Tongue (tissue), 2 donors: ENCODE results near the gene RCC2. TPM values are rescaled to one million over a fixed set of nuclear protein-coding genes. Genes with fewer than 3 reads are reported as not detected.
"Not testable (repeated sequence)": the region's sequence is repeated elsewhere in the genome, so short reads cannot be mapped to it uniquely, and the experiment has no call there.

ENCODE experiments used
- DNase-seq: peaks from one replicate; pipeline ENCODE4 v3.0.0-alpha.2; 2015
- total RNA-seq: library from RNA; depleted of rRNA; stranded (reverse); fragments of >200 nt; gene quantifications from one replicate; pipeline ENCODE4 v1.2.3, GENCODE V29; 2014

The RCC2 gene
- total RNA-seq, 1 donor from 2014 or later: 42.5 TPM

DNA sequence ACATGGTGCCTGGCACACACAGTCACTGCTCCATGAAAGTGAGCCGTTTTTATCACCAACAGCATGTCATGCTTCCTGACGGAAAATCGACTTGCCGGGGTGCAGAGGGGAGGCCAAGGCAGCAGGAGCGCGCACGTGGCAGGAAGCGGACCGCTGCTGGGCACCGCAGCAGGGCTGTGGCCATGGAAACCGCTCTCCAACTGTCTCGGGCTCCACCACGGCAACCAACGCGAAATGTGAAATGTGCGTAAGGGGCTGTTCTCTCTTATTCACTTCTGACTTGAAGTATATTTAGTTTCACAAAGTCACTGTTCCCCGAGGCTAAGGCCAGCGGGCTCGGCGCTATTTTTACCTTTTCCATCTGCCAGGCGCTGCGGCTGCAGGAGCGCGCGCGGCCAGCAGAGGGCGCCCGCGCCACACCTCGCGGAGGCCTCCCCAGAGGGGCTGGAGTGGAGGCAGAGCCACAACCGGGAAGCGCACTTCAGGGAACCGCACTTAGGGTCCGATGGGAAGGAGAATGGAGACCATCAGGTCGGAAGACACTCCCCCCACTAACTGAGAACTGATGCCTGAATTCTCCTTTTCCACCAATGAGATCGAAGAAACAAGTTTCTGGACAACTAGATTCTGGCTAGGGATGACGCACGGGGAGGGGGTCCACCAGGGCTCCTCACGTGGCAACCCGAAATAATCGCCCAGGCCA is 19.7 kb downstream of the RCC2 start:
- DNase-seq: peak; percentile 75

DNA sequence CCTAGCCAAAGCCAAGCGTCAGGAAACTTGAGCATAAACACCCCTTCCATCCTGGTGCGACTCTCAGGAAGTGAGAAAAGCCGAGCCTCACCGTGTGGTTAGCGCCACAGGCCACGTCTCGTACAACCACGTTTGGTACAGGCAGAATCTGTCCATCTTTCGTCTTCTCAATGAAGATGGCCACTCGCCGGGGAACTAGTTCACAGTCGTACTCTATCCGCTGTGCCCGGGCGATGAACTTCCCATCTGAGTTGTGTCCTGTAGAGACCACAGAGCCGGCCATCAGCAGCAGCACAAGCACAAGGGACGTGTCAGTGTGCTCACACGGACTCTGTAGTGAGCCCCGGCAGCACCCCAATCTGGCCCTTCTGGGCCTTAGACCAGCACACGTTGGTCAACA is 23.1 kb downstream of the RCC2 start:
- no peak for DNase-seq

DNA sequence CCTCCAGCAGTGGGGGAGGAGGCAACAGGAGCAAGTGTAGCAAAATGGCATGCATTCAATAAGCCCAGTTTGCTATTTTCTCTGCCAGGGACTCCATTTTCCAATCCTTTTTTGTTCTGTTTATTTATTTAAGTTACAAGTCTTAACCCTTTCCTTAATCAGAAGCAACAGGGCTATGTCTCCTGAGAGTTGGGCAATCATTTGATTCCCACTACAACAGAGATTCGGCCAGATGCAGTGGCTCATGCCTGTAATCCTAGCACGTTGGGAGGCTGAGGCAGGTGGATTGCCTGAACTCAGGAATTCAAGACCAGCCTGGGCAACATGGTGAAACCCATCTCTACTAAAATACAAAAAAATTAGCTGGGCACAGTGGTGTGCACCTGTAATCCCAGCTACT is 25.5 kb downstream of the RCC2 start:
- DNase-seq: no peak

DNA sequence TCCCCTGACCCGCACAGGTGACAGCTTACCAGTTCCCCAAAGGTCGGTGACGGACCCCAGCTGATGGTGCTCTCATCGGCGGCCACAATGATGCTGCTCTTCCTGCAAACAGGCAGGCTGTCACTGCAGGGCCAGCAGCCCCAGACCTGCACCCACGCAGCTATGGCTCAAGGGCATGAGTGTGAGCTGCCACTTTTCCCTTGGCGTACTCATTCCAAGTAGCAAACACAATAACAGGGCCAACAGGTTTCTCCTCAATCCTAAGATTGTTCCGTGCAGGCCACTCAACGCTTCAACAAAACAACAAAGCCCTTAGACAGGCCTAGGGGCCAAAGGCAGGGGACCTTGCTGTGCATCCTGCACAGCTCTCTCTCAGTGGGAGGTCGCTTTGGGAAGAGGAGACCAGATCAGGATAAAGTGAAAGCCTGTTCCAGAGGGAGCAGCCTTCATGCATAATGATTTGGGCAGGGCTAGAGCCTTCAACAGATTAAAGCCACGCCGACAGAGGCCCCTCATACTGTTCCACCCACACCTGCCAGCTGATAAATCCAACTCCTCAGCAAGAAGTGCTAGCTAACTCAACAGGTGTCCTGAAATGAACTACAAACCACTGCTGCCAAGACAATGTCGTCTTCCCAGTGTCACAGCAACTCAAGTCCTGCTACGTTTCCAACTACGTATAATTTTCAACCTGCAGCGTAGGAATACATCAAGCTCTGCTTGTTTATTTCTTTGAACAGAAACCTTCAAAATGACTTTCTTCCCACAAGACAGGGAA is 27.2 kb downstream of the RCC2 start:
- peak; percentile 34 for DNase-seq

DNA sequence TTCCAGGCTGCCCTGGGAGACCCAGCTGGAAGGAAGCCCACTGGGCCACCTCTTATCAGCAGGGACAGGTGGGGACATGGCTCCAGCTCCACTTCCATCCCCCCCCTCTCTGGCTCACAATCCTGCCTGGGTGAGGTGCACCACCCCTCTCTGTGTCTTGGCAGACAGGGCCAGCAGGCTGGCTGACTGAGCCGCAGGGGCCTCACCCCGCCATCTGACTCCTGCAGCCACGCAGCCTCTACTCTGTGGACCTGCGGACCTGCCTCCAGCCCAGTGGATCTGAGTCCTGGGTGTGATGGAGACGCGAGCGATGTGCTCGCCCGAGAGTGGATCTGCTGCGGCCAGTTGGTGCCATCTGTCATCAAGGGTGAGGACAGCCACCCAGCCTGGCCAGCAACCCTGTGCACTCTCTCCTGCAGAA is 30.1 kb downstream of the RCC2 start:
- no peak for DNase-seq

DNA sequence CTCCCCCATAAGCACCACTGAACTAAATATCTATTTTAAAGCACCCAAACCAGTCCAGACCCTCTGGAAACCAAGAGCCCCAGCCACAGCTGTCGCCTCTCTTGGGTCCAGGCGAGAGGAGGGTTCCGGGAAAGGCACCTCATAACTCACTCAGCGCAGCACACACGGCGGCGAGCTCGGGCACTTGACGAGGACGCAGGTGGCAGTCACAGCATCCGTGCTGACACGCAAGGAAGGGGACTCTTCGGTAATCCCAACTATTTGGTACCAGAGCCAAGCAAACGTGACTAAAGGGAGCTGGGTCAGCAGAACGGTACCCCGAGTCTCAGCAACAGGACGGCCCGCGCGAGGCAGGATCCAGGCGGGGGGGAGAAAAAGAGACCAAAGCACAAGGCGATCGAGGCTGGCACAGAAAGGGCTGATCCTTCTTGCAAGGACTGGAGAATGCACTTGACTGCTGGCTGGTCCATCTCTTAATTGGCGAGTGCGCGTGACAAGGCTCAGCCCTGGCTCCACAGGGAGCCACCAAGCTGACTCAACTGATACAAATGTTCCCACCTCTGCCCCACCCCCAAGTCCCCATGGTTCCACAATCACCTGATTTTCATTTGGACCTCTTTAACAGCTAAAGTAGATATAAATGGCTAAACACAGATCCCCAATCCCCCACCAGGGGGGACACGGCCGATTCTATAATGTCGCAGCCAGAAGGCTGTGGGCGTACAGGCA is 31.5 kb downstream of the RCC2 start:
- DNase-seq: not testable (repeated sequence)

DNA sequence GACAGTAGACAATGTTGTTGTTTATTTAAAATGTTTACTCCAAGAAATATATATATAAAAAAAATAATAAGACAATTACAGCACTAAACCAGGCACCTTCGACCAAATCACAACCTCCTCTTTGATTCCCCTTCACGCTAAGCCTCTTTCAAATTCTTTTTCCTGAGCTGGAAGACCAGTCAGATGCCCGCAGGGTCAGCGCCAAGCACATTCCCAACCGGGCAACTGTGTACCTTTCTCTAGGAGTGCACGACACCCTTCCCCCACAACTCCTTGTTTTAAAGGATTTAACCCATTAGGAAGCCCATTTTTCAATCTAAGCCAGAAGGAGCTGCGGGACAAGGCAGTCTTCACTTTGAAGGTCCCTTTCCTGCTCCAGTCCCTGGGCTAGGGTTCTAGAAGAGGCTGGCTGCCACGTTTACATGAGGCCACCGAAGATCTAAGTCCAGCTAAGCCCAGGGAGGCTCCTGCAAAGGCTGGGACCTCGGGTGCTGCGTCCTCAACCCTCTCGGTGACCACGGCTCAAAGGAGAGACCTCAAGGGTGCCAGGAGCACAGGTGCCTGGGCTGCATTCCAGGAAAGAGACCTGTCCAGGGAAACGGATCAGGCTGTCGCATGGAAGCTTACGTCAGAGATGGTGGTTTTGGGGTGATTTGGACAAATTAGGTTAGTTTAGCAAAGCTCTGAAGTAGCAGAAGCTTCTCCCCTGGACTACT is 32.6 kb downstream of the RCC2 start:
- DNase-seq: not testable (repeated sequence)

DNA sequence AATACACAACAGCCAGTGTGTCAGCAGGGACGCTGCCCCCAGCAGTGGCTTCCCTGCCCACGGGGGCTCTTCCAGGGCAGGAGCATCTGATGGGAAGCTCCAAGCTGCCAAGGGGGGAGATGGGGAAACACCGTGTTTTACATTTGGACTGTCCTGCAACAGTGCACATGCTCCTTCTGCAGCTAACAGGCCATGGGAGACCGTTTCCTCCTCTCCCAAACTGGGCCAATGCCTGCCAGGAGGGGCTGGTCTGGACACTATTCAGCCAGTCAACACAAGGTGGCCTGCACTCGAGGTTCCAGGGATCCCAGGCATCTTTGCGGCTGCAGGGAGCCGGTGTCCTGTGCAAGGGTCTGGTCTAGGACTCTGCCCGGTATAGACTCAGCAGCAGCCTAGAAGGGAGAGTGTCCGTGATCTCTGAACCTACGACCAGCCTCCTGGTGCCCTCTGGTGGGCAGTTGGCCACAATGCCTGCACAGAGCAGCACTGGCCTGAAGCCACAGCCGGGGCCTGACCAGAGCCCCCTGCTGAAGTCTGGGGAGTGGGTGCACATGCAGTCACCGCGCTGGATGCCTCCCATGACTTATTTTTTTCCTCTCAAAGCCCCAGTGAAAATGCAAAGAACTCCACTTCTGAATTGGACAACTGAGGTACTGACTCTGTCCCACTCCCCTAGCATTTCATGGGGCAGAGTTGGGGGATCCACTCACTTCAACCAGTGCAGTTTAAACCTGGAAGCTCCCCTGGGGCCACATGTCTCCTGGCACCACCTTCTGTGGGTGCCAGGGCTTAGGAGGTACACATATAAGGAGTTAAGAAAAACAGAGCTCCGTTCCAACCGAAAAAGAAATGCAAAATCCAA is 33.3 kb downstream of the RCC2 start:
- DNase-seq: peak; percentile 71

DNA sequence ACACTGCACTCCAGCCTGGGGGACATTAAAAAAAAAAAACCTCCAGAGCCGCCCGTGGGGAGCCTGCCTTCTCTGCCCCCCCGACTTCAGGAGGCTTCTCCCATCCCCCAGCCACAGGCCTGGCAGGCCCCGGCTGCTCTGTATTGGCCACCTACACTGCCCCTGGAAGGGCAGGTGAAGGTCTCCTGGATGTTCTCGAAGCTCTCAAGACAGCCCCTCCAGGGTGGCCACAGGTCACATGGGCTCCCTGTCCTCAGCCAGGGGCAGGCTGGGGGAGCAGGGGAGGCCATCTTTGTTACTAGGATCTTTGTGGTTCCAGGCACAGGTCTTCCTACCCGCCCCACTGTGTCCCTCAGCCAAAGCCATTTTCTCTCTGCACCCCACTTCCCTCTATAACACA is 34.7 kb downstream of the RCC2 start:
- no peak for DNase-seq

DNA sequence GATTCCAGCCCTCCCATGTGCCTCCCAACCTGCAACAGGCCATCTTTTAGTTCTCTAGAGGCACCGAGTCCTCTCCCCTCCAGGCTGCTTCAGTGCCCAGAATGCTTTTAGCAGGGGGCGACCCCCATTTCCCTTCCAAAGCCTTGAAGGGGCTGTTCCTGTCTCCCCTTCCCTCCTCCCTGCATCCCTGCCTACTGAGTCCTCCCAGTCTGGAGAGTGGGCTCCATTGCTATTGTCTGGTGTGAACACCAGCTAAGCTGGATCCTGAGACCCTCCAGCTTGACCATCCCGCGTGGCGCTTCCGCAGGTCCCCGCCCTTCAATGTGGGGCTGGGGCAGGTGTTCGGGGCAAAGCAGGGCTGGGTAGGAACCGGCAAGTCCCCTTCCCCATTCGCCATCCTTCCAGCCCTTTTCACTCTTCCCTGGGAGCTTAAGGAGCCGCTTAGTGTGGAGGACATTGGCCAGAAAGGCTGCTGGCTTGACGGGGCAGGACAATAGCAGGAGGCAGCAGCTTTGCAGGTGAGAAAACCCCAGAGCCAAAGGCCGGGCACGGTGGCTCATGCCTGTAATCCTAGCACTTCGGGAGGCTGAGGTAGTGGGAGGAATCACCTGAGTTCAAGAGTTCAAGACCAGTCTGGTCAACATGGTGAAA is 35.3 kb downstream of the RCC2 start:
- no peak for DNase-seq

DNA sequence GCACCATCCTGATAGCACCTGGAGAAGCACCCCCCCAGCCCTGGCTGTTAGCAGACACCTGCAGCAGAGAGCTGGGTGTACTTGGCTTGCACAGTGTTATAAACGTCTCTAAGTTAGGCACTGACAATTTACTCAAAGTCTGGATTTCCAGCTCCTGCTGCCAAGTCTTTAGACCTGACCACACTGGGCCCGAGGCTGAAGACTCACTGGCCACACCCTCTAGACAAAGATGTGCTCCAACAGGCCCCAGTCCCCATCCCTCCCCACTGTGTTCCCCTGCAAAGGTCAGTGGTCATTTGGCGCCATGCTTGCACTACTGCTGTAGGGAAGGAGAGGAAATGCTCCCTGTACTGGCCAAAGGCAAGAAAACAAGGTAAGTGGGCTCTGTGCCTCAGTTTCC is 36.4 kb downstream of the RCC2 start:
- DNase-seq: no peak

DNA sequence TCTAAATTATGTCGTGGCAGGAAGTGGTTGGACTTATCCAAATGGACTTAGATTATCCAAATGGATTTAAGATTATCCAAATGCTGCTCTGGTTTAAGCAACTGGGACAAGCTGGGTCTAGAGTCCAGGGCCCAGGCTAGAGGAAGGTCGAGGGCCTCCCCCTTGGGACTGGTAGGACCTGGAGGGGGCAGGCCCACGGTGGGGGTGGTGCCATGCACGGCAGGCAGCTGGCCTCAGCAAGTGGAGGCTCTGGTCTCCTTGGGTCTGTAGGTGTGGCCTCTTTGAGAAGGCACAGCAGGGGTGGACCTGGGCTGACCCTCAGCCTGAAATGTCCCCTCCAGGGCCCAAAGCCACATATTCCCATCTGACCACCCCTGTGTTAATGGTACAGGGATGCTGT is 37.6 kb downstream of the RCC2 start:
- no peak for DNase-seq

DNA sequence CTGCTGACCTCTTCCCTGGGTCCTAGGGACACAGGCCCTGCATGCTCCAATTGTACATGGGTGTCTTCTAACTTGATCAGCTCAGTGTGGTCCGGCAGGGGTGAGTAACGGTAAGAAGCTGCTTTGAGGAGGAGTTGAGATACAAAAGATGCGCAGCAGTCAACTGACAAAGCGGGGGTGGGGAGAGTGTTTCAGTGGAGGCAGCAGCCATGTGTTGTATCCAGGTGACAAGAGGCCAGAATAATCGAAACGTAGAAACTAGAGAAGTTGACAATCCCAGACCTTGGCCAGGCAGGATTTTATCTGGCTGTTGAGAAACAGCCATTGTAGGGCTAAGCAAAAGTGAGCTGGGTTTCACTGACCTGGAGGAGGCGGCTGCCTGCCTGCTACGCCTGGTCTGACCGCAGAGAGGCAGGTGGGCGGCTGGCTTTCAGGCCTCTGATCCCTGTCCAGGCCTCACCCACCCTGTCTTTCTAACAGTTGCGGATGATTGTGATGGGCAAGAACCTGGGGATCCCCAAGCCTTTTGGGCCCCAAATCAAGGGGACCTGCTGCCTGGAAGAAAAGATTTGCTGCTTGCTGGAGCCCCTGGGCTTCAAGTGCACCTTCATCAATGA is 38.6 kb downstream of the RCC2 start:
- no peak for DNase-seq

DNA sequence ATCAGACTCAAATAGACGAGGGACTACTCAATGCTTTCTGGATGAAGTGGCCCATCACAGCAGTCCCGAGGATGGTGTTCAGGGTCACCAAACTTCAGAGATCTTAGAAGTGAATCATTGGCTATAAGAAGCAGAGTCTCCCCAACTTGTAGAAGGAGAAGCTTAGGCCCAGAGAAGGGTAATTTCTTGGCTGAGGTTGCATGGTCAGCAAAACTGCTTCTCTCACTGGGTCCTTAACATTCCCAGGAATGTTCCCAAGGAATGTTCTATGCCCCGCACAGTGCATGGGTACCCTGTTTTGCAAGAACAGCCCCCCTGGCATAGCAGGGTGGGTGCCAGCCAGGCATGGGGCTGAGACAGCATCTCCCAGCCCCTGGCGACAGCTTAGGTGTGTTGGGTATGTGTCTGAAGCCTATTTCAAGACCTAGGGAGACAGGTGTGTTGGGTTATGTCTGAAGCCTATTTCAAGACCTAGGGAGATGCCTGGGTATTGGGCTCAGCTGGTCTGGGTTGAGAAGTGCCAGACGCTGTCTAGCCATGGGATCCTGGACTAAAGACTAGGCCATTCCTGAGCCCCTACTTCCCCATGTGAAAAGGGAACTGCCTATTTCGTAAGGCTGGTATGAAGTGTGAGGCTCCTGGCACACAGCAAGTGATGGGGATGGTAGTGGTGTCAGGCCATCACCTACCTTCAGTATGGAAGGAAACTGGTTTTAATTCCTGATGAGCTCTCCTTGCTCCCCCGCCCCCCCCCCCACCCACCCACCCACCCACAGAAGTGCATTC is 41.4 kb downstream of the RCC2 start:
- DNase-seq: no peak

DNA sequence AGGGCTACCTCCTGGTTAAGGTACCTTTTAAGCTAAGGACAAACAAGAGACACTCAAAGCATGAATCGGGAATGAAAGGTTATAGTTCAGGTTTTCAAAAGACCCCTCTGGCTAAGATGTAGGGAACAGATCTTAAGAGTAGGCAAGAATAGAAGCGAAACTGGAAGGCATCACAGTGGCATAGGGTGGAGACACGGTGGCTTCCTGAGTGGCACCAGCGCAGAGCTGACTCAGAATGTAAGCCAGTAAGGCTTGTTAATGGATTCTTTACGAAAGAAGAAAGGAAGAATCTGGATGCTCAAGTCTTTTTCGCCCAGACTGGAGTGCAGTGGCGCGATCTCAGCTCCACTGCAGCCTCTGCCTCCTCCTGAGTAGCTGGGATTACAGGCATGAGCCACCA is 46.2 kb downstream of the RCC2 start:
- DNase-seq: no peak

DNA sequence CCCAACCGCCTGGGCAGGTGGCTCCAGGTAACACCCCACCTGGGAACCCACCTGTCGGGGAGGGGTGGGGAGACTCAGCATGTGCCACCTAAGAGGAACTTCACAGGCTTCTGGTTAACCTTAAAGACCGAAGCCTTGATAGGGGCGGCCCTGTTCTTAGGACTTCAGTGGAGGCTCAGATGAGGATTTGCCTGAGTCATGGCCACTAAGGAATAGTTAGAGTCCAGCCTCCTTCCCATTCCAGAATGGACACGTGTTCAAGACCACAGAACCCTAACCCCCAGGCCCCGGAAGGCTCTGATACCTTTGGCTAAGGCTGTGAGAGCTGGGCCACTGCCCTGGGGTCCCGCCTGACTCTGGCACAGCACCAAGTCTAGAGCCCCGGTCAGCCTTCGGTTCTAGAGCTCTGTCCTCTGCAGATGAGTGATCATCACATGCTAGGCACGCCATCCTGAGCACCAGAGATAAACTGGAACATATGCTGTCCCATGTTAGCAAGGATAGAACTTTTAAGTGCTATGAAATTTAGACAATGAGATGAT is 47.2 kb downstream of the RCC2 start:
- no peak for DNase-seq

DNA sequence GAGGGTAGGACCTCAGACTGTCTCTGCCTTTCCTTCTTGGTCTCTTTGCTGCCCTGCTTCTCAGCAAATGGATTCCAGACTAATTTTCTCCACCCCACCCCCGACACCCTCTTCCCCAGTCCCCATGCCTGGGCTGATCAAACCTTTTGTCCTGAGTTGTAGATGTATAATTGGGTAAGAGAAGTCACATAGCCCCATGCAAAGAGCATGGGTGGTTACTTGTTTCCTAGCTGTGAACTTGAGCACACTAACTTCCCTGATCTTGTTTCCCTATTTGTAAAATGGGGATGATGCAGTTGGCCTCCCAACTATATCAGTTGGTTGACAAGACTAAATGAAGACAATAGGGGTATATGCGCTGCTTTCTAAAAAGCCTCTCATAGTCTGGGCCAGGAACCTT is 58.3 kb downstream of the RCC2 start:
- DNase-seq: no peak

DNA sequence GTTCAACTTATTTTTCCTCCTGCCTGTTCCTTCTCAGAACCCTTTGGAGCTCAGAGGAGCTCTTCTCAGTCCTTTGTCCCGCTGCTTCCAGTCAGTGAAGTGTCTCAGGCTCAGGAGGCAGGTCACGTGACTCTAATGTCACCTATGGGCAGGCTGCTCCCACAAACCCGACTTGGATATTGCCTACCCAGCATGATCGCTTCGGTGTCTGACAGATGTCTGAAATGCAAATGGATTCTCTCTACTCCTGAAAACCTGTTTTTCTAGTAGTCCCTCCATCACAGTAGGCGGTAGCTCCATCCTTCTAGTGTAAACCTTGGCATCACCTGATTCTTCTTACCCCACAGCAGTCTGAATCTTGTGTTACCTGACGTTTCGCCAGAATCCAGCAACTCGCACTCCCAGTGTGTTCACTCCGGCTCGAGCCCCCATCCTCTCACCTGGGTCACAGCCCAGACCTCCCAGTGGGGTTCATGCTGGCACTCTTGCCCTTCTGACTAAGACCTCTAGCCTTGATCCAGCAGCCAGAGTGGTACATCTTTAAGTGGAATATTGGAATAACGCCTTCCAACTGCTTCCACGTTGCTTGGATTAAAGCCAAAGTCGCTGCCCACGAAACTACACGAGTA is 62.0 kb downstream of the RCC2 start:
- DNase-seq: peak; percentile 36

DNA sequence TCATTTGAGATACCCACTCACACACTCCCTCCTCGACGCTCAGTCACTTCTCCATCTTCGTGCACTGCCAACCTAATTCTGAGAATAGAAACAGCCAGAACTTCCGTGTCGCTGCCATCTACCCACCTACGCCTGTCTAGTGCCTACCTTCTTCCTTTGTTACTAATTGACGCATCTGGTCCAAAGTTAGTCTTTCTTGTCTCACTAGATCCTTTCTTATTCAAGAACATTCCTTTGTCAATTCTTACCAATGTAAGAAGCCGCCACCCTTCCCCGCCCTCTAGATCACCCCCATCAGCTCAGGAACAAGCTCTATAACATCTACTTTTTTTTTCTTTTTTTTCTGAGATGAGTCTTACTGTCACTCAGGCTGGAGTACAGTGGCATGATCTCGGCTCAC is 63.8 kb downstream of the RCC2 start:
- DNase-seq: no peak
